ENCODE measurements around the gene PACSIN1.
A peak's percentile ranks its signal among the peaks of the same experiment; 100 is the strongest.

The PACSIN1 gene

GRCh38 chr6:34465531-34466241 is at the start of gene PACSIN1:
TSS of gene PACSIN1 (plus strand) at chr6:34466076. CDS start at chr6:34526306, 60,230 bp downstream.
- DNase-seq = no peak

GRCh38 chr6:34416877-34417371 is 49.0 kb upstream of the PACSIN1 start:
- no peak for DNase-seq

- DNase-seq = no peak
These were observed 47.5 kb upstream of the PACSIN1 start for GRCh38 chr6:34418367-34418766.

DNA sequence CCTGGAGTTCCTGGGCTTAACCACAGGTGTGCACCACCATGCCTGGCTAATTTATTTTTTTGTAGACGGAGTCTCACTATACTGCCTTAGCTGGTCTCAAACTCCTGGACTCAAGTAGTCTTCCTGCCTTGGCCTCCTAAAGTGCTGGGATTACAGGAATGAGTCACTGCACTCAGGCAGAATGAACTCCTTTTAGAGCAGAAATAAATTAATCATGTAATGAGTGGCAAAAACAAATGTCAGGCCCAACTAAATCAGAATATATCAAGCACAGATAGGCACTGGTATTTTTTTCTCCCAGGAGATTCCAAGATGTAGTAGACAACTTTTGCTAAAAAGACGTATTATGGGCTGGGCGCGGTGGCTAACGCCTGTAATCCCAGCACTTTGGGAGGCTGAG is 42.6 kb upstream of the PACSIN1 start:
- DNase-seq = peak; percentile 20

- DNase-seq = no peak
These were observed 41.4 kb upstream of the PACSIN1 start for GRCh38 chr6:34424200-34425131.

GRCh38 chr6:34425132-34425497 is 40.8 kb upstream of the PACSIN1 start:
- no peak for DNase-seq

- peak; percentile 93 for DNase-seq
These were observed 40.1 kb upstream of the PACSIN1 start, which contains the start of gene RPS10 for GRCh38 chr6:34425498-34426410. TSS of gene RPS10 (minus strand) at chr6:34426069. CDS start at chr6:34425221, 848 bp downstream.

- no peak for DNase-seq
These were observed 30.0 kb upstream of the PACSIN1 start for GRCh38 chr6:34435916-34436315.

DNA sequence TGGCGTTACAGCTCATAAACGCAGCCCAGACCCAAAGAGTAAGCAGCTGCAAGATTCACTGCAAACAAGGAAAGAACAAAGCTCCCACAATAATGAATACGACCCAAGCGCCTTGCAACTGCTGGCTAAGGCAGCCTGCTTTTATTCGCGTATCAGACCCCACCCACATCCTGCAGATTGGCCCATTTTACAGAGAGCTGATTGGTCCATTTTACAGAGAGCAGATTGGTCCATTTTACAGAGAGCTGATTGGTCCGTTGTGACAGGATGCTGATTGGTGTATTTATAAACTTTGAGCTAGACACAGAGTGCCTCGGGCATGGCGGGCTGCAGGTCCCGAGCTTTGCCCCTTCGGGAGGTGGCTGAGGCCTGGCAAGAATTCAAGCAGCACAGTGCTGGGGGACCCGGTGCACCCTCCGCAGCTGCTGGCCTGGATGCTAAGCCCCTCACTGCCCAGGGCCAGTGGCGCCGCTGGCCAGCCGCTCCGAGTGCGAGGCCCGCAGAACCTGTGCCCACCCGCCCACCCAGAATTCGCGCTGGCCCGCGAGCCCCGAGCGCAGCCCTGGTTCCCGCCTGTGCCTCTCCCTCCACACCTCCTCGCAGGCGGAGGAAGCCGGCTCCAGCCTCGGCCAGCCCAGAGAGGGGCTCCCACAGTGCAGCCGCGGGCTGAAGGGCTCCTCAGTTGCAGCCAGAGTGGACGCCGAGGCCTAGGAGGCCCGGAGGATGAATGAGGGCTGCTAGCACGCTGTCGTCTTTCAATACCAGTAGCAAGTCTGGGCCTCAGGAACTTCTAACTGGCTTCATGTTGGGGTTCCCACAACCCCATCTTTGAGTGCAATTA is 28.9 kb upstream of the PACSIN1 start:
- no peak for DNase-seq

DNA sequence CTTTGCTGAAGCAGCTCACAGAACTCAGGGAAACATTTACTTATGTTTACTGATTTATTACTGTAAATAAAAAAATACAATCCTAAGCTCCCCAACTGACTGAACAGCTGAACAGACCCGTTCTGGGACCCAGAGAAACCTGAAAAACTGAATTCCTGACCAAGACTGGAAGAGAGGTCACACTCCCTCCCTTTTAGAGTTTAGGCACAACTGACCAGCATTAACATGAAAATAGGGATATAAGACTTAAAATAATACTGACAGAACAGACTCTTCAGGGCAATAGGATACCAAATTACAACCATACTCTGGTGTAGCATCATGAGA is 28.3 kb upstream of the PACSIN1 start:
- DNase-seq = no peak

DNA sequence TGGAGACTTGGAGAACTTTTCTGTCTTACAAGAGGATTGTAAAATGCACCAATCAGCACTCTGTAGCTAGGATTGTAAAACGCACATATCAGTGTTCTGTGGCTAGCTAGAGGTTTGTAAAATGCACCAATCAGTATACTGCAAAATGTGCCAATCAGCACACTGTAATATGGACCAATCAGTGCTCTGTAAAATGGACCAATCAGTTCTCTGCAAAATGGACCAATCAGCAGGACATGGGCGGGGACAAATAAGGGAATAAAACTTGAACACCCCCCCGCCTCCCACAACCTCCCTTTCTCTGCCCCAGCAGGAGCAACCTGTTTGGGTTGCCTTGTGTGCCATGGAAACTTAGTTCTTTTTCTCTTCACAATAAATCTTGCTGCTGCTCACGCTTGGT is 27.2 kb upstream of the PACSIN1 start:
- DNase-seq = no peak

DNA sequence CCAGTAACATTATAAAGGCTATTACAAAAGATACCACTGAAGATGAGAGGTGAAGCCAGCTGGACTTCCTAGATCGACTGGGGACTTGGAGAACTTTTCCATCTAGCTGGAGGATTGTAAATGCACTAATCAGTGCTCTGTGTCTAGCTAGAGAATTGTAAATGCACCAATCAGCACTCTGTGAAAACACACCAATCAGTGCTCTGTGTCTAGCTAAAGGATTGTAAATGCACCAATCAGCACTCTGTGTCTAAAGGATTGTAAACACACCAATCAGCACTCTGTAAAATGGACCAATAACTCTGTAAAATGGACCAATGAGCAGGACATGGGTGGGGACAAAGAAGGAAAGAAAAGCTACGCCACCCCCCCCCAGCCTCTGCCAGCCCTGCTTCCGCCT is 26.4 kb upstream of the PACSIN1 start:
- DNase-seq = no peak

DNA sequence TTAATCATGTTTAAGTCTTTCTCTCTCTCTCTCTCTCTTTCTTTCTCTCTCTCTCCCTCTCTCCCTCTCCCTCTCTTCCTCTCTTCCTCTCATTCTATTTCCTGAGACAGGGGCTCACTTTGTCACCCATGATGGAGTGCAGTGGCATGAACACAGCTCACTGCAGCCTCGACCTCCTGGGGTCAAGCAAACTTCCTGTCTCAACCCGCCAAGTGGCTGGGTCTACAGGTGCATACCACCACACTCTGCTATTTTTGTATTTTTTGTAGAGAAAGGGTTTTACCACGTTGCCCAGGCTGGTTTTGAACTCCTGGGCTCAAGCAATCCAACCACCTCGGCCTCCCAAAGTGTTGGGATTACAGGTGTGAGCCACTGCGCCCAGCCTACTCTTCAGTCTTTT is 24.4 kb upstream of the PACSIN1 start:
- DNase-seq = no peak

DNA sequence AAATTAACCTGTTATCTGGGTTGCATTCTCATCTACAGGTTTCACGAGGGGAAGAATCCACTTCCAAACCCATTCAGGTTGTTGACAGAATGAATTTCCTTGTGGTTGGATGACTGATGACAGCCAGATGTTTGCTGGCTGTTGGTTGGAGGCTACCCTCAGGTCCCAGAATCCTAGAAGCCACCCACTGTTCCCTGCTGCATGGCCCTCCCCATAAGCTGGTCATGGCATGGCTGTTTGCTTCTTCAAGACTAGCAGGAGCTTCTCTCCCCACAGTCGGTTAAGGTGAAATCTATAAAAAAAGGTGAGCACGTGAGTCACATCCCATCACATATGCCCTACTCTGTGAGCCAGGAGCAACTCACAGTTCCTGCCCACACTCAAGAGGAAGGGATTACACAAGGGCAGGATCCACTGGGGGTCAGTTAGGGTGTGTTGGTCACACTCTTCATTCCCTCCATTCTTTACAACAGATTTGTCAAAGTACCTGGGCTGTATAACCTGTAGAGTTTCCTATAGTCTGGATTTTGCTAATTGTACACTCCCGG is 20.5 kb upstream of the PACSIN1 start:
- no peak for DNase-seq

DNA sequence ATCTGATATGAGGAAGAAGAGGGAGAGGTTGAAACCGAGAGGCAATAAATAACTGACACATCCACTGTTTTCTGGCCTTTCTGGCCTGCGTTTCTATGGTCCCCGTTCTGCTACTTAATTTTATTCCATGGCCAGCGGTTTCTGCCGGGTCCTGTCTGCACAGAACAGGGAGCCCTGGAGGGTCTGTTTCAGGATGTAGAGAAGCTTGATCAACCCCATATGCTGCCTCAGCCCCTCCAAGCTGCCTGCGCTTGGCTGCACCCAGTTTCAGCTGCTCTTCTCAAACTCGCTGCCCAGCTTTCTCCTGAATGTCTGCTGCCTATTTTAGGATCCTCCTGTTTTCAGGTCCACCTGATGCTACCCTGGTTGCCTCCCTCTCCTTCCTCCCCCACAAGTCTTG is 18.5 kb upstream of the PACSIN1 start:
- DNase-seq = no peak

DNA sequence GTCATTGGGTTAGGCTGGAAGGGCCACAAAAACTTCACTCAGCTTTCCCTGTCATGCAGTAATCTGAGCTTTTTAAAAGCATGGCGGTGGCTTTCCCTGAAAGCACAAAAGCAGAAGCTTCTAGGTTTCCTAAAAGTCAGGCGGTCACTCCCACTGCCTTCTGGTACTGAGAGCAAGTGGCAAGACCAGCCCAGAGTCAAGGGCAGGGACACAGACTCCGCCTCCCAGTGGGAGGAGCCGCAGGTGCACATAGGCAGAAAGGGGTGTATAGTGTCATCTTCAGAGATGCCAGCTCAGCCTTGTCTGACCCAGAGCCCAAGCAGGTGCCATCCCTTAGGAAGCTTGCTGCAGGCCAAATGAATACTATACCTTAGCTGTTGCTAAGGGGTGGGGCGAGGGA is 18.0 kb upstream of the PACSIN1 start:
- no peak for DNase-seq

DNA sequence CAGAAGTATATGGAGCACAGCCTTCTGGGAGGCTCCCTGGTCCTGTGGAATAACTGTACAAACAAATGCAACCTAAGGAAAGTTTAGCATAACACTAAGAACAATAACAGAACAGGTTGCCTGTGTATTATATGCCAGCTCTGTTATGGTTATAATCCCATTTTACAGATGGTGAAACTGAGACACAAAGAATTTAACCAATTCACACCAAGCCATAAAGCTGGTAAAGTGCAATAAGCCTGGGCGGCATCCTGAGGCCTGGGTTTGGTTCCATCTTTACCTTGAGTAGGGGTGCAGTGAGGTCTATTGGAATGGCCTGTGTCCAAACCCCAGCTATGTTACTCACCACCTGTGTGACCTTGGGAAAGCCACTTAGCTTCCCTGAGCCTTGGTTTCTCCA is 14.7 kb upstream of the PACSIN1 start:
- no peak for DNase-seq

GRCh38 chr6:34455831-34456230 is 10.0 kb upstream of the PACSIN1 start:
- no peak for DNase-seq

GRCh38 chr6:34457382-34457741 is 8.5 kb upstream of the PACSIN1 start:
- no peak for DNase-seq

DNA sequence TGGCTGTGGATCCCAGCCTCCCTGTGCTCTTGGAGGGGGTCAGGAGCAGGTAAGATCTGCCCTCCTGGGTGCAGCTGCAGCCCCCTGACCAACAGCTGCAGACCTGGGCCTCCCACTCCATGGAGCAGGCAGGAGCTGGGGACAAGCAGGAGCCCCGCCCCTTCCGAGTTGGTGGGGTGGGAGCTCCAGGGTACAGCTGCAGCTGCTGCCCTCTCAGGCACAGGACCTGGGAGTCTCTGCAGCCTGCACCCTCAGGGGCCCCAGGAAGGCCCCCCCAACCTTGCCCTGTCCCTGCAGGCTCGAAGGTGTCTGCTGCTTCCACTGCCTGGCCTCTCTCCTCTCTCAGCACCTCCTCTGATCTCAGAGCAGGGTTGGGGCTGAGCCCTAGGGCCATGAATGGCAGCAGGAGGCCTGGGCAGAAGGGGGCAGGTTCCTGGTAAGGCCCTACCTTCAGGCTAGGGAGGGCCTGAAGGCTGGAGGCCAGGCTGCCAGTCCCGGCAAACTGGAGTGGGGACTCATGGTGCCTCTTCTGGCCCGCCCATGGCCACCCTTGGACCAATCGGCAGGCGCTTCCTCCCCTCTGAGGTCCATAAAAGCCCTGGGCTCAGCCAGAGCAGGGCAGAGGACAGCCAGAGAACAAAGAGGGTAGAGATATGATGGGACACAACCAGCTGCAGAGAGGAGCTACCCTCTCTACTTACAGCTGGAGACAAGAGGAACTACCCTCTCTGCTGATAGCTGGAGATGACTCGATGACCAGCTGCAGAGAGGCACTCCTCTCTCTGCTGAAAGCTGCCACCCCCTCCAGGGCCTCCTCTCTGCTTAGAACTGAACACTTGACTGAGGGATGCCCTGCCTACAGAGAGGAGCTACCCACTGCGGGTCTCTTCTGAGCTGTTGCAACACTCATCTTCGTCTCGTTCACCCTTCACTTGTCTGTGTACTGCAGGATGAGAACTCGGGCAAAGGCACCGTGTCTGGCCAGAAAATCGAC is 7.8 kb upstream of the PACSIN1 start:
- no peak for DNase-seq
